Keratinocyte (primary cell): ENCODE results near the gene DNAAF5. TPM values are rescaled to one million over a fixed set of nuclear protein-coding genes. Genes with fewer than 3 reads are reported as not detected.

Source experiments
- DNase-seq: peaks from one replicate; pipeline ENCODE4 v3.0.0-alpha.2; 2011; ENCODE audit warnings: low read depth, missing footprints, low spot score
- FAIRE-seq: peaks from 2 replicates; lab custom pipeline; 2011; peaks lifted over from hg19 to GRCh38; lab: Jason Lieb, UNC
- H2AFZ ChIP-seq: 2 replicates; pipeline ENCODE4 v1.6.0; 2012; ENCODE audit warnings: low read length, control low read depth, inconsistent platforms; ENCODE audit not compliant: control insufficient read depth
- H3K27ac ChIP-seq: 2 replicates; pipeline ENCODE4 v1.5.1; 2011; ENCODE audit warnings: low read length; ENCODE audit not compliant: control insufficient read depth, insufficient read depth
- H3K27me3 ChIP-seq: 3 replicates; pipeline ENCODE4 v1.6.0; 2011; ENCODE audit warnings: low read length; ENCODE audit not compliant: control insufficient read depth, insufficient read depth; ENCODE audit errors: extremely low read depth
- H3K36me3 ChIP-seq, 2 experiments: 2 replicates in 1 of 2; 3 replicates in 1 of 2; pipeline ENCODE4 v1.5.1; 2011; ENCODE audit warnings: low read length in 2 of 2, mild to moderate bottlenecking in 1 of 2; ENCODE audit not compliant: control insufficient read depth in 2 of 2, insufficient read depth in 2 of 2; ENCODE audit errors: extremely low read depth in 1 of 2
- H3K4me1 ChIP-seq: 3 replicates; pipeline ENCODE4 v1.5.1; 2011; ENCODE audit warnings: low read length; ENCODE audit not compliant: control insufficient read depth, insufficient read depth; ENCODE audit errors: extremely low read depth
- H3K4me2 ChIP-seq: 3 replicates; pipeline ENCODE4 v1.6.0; 2011; ENCODE audit warnings: low read depth, low read length; ENCODE audit not compliant: control insufficient read depth, insufficient read depth; ENCODE audit errors: extremely low read depth
- H3K4me3 ChIP-seq, 3 experiments: fragments of 200-600 bp in 1 of 3; sonication (generic) in 1 of 3; 2 replicates in 2 of 3; 3 replicates in 1 of 3; pipeline ENCODE4 v1.5.1; 2011 to 2016; ENCODE audit warnings: low read length in 3 of 3, mild to moderate bottlenecking in 3 of 3, control low read depth in 2 of 3, inconsistent platforms in 1 of 3, low read depth in 1 of 3, mixed read lengths in 1 of 3, mixed run types in 1 of 3, moderate library complexity in 1 of 3; ENCODE audit not compliant: control insufficient read depth in 2 of 3, insufficient read depth in 2 of 3; ENCODE audit errors: extremely low read depth in 1 of 3
- H3K79me2 ChIP-seq: 2 replicates; pipeline ENCODE4 v1.6.0; 2012; ENCODE audit warnings: low read length; ENCODE audit not compliant: control insufficient read depth, insufficient read depth
- H3K9ac ChIP-seq: 3 replicates; pipeline ENCODE4 v1.6.0; 2011; ENCODE audit warnings: low read length; ENCODE audit not compliant: control insufficient read depth, insufficient read depth; ENCODE audit errors: extremely low read depth
- H3K9me1 ChIP-seq: 3 replicates; pipeline ENCODE4 v1.6.0; 2011; ENCODE audit warnings: low read length; ENCODE audit not compliant: control insufficient read depth, insufficient read depth; ENCODE audit errors: extremely low read depth
- H3K9me3 ChIP-seq: 2 replicates; pipeline ENCODE4 v1.5.1; 2012; ENCODE audit warnings: low read depth, low read length; ENCODE audit not compliant: control insufficient read depth
- H4K20me1 ChIP-seq: 3 replicates; pipeline ENCODE4 v1.6.0; 2011; ENCODE audit warnings: low read length; ENCODE audit not compliant: control insufficient read depth, insufficient read depth; ENCODE audit errors: extremely low read depth
- EZH2 ChIP-seq: IDR thresholded peaks from one replicate; pipeline ENCODE4 v1.6.1; 2012; ENCODE audit warnings: inconsistent platforms, mild to moderate bottlenecking, low read length, moderate library complexity
- dilution Hi-C: fragments of 300-500 bp; cut with MboI; formaldehyde crosslinking; loops from one replicate; pipeline ENCODE4 v1.7.0; 2020; ENCODE audit warnings: low sequenced_read_pairs; ENCODE audit not compliant: extremely low pct_ligation_motif_present
- polyA plus RNA-seq, 5 experiments: library from polyadenylated mRNA; depleted of rRNA in 3 of 5; stranded (reverse) in 3 of 5; stranded (forward) in 1 of 5; unstranded in 1 of 5; fragments of >200 nt; gene quantifications; 1 replicate in 1 of 5; 2 replicates in 3 of 5; 3 replicates in 1 of 5; pipeline versions ENCODE4 v1.2.1 to v1.2.3, GENCODE V29; 2011 to 2012; ENCODE audit warnings: missing spikeins in 2 of 5, low read depth in 1 of 5, low replicate concordance in 1 of 5
- TF ChIP-seq, protein P1 (sequence below), 3 experiments: IDR thresholded peaks in 1 of 3; conservative IDR thresholded peaks in 1 of 3; optimal IDR thresholded peaks in 1 of 3; 2 replicates in 2 of 3; 3 replicates in 1 of 3; pipeline versions ENCODE3 to v1.5.1; 2011; ENCODE audit warnings: low read length in 3 of 3, mild to moderate bottlenecking in 3 of 3, moderate library complexity in 2 of 3, control low read depth in 1 of 3, inconsistent platforms in 1 of 3; ENCODE audit not compliant: insufficient read depth in 2 of 3; ENCODE audit errors: extremely low read depth in 1 of 3

The DNAAF5 gene
- polyA plus RNA-seq, 1 donor (not counting 4 experiments of a cell fraction or from before 2014, with no cell fraction given): 16.3 TPM

DNA sequence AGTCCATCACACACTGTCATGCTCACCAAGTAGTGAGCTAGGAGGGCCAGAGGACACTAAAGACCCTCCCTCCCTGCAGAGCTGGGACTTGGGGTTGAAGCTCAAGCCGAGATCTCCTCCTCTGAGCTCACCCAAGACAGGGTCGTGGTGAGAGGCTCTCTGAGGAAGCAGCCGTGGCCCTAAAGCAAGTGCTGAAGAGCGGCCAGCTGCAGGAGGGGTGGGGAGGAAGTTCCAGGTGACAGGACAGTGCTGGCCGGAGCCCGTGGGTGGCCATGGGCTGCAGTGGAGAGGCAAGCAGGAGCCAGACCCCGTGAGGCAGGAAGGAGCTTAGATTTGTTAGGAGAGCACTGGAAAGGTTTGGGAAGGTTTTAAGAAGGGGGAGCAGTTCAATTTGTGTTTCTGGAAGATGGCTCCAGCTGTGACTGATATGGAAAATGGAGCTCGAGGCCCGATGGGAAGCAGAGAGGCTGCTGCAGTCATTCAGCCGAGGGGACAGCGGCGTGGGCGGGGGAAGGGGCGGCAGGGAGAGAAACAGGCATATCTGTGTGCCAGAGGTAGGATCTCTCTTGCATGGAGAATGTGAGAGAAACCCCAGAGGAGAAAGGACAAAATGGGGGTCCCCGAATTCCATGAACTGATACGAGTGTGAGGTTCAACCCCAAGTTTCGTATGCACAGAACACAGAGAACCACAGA, 26.9 kb upstream of the DNAAF5 start:
- dilution Hi-C loops: no loop called here
- Histone ChIP-seq H3K9me3 (peaks cover 1% of the 10 kb centered on the region), H2AFZ (peak overlapping the region; percentile 76), H3K9me1 (no peaks in the 10 kb centered on the region), H3K27me3 (no peaks in the 10 kb centered on the region), H3K9ac (no peak overlapping the region), H4K20me1 (no peaks in the 10 kb centered on the region), H3K27ac (no peak overlapping the region), H3K4me1 (peaks cover 13% of the 10 kb centered on the region), H3K79me2 (no peaks in the 10 kb centered on the region), H3K4me3 (peak overlapping the region in 1 of 3 experiments; percentile 25), H3K36me3 (peaks cover 0 to 2% of the 10 kb centered on the region in 2 experiments), H3K4me2 (peak overlapping the region; percentile 68)
- no peak for DNase-seq
- no peak for FAIRE-seq
- TF ChIP-seq EZH2: no peak
- TF ChIP-seq, protein P1, sequence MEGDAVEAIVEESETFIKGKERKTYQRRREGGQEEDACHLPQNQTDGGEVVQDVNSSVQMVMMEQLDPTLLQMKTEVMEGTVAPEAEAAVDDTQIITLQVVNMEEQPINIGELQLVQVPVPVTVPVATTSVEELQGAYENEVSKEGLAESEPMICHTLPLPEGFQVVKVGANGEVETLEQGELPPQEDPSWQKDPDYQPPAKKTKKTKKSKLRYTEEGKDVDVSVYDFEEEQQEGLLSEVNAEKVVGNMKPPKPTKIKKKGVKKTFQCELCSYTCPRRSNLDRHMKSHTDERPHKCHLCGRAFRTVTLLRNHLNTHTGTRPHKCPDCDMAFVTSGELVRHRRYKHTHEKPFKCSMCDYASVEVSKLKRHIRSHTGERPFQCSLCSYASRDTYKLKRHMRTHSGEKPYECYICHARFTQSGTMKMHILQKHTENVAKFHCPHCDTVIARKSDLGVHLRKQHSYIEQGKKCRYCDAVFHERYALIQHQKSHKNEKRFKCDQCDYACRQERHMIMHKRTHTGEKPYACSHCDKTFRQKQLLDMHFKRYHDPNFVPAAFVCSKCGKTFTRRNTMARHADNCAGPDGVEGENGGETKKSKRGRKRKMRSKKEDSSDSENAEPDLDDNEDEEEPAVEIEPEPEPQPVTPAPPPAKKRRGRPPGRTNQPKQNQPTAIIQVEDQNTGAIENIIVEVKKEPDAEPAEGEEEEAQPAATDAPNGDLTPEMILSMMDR (optimal IDR thresholded peaks at IDR 0.05 in 1 of 3, IDR thresholded peaks at IDR 0.05 in 1 of 3, conservative IDR thresholded peaks at IDR 0.05 in 1 of 3; ENCODE audit: extremely low read depth in 1 of 3, insufficient read depth in 2 of 3, low read length in 3 of 3): no peak

- Histone ChIP-seq H3K27ac (no peak overlapping the region), H3K4me1 (peaks cover 13% of the 10 kb centered on the region), H3K27me3 (no peaks in the 10 kb centered on the region), H3K9me1 (no peaks in the 10 kb centered on the region), H3K9me3 (peaks cover 1% of the 10 kb centered on the region), H2AFZ (no peak overlapping the region), H3K9ac (no peak overlapping the region), H4K20me1 (no peaks in the 10 kb centered on the region), H3K4me3 (no peak overlapping the region), H3K4me2 (no peak overlapping the region), H3K36me3 (peaks cover 0 to 2% of the 10 kb centered on the region in 2 experiments), H3K79me2 (no peaks in the 10 kb centered on the region)
- no peak for TF ChIP-seq EZH2
- no peak for FAIRE-seq
- dilution Hi-C loops: no loop called here
- DNase-seq: no peak
These were observed 25.3 kb upstream of the DNAAF5 start for GRCh38 chr7:701086-701671.
